ENCODE measurements around the gene MS4A15.

- no peak for TF ChIP-seq EP300 (IDR thresholded peaks at IDR 0.05)
- no peak for TF ChIP-seq POLR2AphosphoS5 (IDR thresholded peaks at IDR 0.05)
- no peak for TF ChIP-seq CTCF (IDR thresholded peaks at IDR 0.05)
- no peak for TF ChIP-seq POLR2A (IDR thresholded peaks at IDR 0.05)
Observed at GRCh38 chr11:60771879-60772525, 15.3 kb downstream of the MS4A15 start.

Data from gastroesophageal sphincter (tissue), 3 donors.